ENCODE data around the gene HIPK2.

HIPK2 gene

GRCh38 chr7:139645572-139646523, 131.9 kb downstream of the HIPK2 start:
- peak; percentile 51 for DNase-seq

- no peak for DNase-seq
These were observed 133.7 kb downstream of the HIPK2 start for GRCh38 chr7:139643951-139644585.

GRCh38 chr7:139642283-139642682, 135.5 kb downstream of the HIPK2 start:
- DNase-seq, result no peak

- DNase-seq, result no peak
These were observed 136.3 kb downstream of the HIPK2 start for GRCh38 chr7:139641337-139641992.

- DNase-seq, result no peak
These were observed 137.1 kb downstream of the HIPK2 start for GRCh38 chr7:139640681-139641080.

GRCh38 chr7:139639563-139639962, 138.2 kb downstream of the HIPK2 start:
- peak; percentile 60 for DNase-seq

GRCh38 chr7:139635526-139636302, 142.1 kb downstream of the HIPK2 start:
- DNase-seq, result no peak

- no peak for DNase-seq
These were observed 143.7 kb downstream of the HIPK2 start for GRCh38 chr7:139634087-139634486.

- DNase-seq, result no peak
These were observed 146.2 kb downstream of the HIPK2 start for GRCh38 chr7:139631520-139632031.

- no peak for DNase-seq
These were observed 146.9 kb downstream of the HIPK2 start for GRCh38 chr7:139630643-139631519.

- no peak for DNase-seq
These were observed 148.3 kb downstream of the HIPK2 start for GRCh38 chr7:139629392-139630082.

- DNase-seq, result no peak
These were observed 150.0 kb downstream of the HIPK2 start for GRCh38 chr7:139627831-139628230.

- no peak for DNase-seq
These were observed 151.0 kb downstream of the HIPK2 start for GRCh38 chr7:139626817-139627216.

- no peak for DNase-seq
These were observed 154.3 kb downstream of the HIPK2 start for GRCh38 chr7:139623518-139623917.

- DNase-seq, result no peak
These were observed 157.0 kb downstream of the HIPK2 start for GRCh38 chr7:139620676-139621344.

GRCh38 chr7:139619367-139619657, 158.5 kb downstream of the HIPK2 start:
- DNase-seq, result no peak

- no peak for DNase-seq
These were observed 159.1 kb downstream of the HIPK2 start for GRCh38 chr7:139618482-139619366.

GRCh38 chr7:139617074-139617473, 160.7 kb downstream of the HIPK2 start:
- DNase-seq, result no peak

- DNase-seq, result no peak
These were observed 162.9 kb downstream of the HIPK2 start for GRCh38 chr7:139614886-139615285.

Measured in NCI-H2029 treated with DMSO at 0.1 percent for 48 hours (cell line).